IPS-15b (cell line): ENCODE data around the gene LRRC70.

ENCODE experiments used
- H3K27me3 ChIP-seq: one replicate; pipeline ENCODE4 v1.6.1; 2013; ENCODE audit warnings: low read length; ENCODE audit not compliant: control insufficient read depth, insufficient read depth
- H3K36me3 ChIP-seq: one replicate; pipeline ENCODE4 v1.6.1; 2013; ENCODE audit warnings: low read length; ENCODE audit not compliant: control insufficient read depth, insufficient read depth
- H3K4me1 ChIP-seq: one replicate; pipeline ENCODE4 v1.6.1; 2013; ENCODE audit warnings: mild to moderate bottlenecking, low read length; ENCODE audit not compliant: control insufficient read depth, insufficient read depth
- H3K4me3 ChIP-seq: one replicate; pipeline ENCODE4 v1.5.1; 2013; ENCODE audit warnings: low read depth, low read length
- H3K9ac ChIP-seq: one replicate; pipeline ENCODE4 v1.6.1; 2013; ENCODE audit warnings: low read depth, mild to moderate bottlenecking, low read length
- H3K9me3 ChIP-seq: one replicate; pipeline ENCODE4 v1.6.1; 2013; ENCODE audit warnings: mild to moderate bottlenecking, low read length; ENCODE audit not compliant: control insufficient read depth, insufficient read depth

Gene LRRC70

DNA sequence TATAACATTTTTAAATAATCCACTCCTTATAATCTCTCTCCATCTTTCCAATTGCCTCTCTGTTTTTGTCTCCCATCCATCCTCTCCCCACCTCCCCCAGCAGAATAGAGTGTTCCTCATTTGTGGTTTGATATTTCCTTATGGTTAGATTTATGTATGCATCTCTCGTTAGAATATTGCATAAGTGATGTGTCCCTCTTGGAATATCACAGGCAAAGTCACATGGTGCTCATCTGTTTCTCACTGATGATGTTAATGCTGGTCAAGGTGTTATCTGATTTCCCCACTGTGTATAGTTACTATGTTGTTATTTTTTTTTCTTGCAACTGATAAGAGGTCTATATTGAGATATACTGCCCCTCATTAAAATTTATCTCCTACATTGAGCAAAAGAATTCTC, 3.1 kb upstream of the LRRC70 start:
- Histone ChIP-seq H3K4me3 (no peak overlapping the region), H3K4me1 (no peaks in the 10 kb centered on the region), H3K9ac (no peak overlapping the region), H3K36me3 (no peaks in the 10 kb centered on the region), H3K9me3 (no peaks in the 10 kb centered on the region), H3K27me3 (no peaks in the 10 kb centered on the region)

- H3K36me3 ChIP-seq, result no peaks in the 10 kb centered on the region
- no peaks in the 10 kb centered on the region for H3K4me1 ChIP-seq
- no peaks in the 10 kb centered on the region for H3K27me3 ChIP-seq
- H3K9me3 ChIP-seq, result no peaks in the 10 kb centered on the region
- H3K4me3 ChIP-seq, result no peak overlapping the region
- H3K9ac ChIP-seq, result no peak overlapping the region
These were observed 1.9 kb upstream of the LRRC70 start for GRCh38 chr5:62576570-62577170.

GRCh38 chr5:62577488-62577887, 1.1 kb upstream of the LRRC70 start:
- no peaks in the 10 kb centered on the region for H3K27me3 ChIP-seq
- H3K4me3 ChIP-seq, result no peak overlapping the region
- H3K4me1 ChIP-seq, result no peaks in the 10 kb centered on the region
- H3K36me3 ChIP-seq, result no peaks in the 10 kb centered on the region
- no peaks in the 10 kb centered on the region for H3K9me3 ChIP-seq
- no peak overlapping the region for H3K9ac ChIP-seq

- no peak overlapping the region for H3K4me3 ChIP-seq
- H3K36me3 ChIP-seq, result no peaks in the 10 kb centered on the region
- no peaks in the 10 kb centered on the region for H3K9me3 ChIP-seq
- H3K27me3 ChIP-seq, result no peaks in the 10 kb centered on the region
- no peak overlapping the region for H3K9ac ChIP-seq
- no peaks in the 10 kb centered on the region for H3K4me1 ChIP-seq
These were observed 1.1 kb downstream of the LRRC70 start for GRCh38 chr5:62579761-62580160.

- H3K4me1 ChIP-seq, result no peaks in the 10 kb centered on the region
- H3K27me3 ChIP-seq, result no peaks in the 10 kb centered on the region
- no peaks in the 10 kb centered on the region for H3K36me3 ChIP-seq
- H3K9me3 ChIP-seq, result no peaks in the 10 kb centered on the region
- H3K9ac ChIP-seq, result no peak overlapping the region
- H3K4me3 ChIP-seq, result no peak overlapping the region
These were observed 3.4 kb downstream of the LRRC70 start for GRCh38 chr5:62581836-62582597.

GRCh38 chr5:62584391-62584790, 5.8 kb downstream of the LRRC70 start:
- Histone ChIP-seq H3K4me1 (no peaks in the 10 kb centered on the region), H3K4me3 (no peak overlapping the region), H3K36me3 (no peaks in the 10 kb centered on the region), H3K9me3 (no peaks in the 10 kb centered on the region), H3K27me3 (no peaks in the 10 kb centered on the region), H3K9ac (no peak overlapping the region)

DNA sequence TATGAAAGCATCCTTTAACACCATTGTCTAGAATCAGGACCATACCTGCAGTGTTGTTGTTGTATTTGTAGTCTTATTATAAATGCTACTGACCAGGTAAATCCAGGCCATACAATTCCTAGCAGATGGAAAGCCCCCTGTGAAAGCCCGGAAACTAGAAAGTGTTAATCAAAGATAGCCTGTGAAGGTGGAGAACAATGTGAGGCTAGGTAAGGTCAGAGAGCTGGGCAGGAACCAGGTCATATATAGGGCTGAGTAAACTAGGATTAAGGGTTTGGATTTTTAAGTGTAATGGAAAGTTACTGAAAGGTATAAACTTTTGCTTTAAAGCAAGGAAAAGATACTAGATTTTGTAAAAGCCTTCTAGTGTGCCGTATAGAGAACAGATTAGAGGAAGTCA, 6.7 kb downstream of the LRRC70 start:
- no peaks in the 10 kb centered on the region for H3K36me3 ChIP-seq
- H3K9ac ChIP-seq, result no peak overlapping the region
- H3K4me1 ChIP-seq, result no peaks in the 10 kb centered on the region
- no peaks in the 10 kb centered on the region for H3K27me3 ChIP-seq
- no peak overlapping the region for H3K4me3 ChIP-seq
- H3K9me3 ChIP-seq, result no peaks in the 10 kb centered on the region

DNA sequence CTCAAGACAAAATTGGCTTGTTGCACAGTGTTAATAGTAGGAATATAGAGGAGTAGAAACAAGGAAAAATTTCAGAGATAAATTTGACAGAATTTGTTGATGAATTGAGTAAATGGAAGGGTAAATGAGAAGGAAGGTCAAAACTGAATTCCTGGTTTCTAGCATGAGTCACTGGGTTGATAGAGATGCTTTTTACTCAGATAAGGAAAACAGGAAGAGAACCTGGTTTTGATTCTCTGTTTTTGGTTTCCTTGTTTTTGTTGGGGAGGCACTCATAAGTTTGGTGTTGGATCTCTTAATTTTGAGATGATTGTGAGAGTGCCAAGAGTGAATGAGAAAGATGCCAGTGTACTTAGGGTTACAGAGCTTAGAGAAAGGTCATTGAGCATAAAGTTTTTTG, 7.1 kb downstream of the LRRC70 start:
- H3K36me3 ChIP-seq, result no peaks in the 10 kb centered on the region
- H3K4me1 ChIP-seq, result no peaks in the 10 kb centered on the region
- no peaks in the 10 kb centered on the region for H3K9me3 ChIP-seq
- H3K9ac ChIP-seq, result no peak overlapping the region
- no peak overlapping the region for H3K4me3 ChIP-seq
- H3K27me3 ChIP-seq, result no peaks in the 10 kb centered on the region

DNA sequence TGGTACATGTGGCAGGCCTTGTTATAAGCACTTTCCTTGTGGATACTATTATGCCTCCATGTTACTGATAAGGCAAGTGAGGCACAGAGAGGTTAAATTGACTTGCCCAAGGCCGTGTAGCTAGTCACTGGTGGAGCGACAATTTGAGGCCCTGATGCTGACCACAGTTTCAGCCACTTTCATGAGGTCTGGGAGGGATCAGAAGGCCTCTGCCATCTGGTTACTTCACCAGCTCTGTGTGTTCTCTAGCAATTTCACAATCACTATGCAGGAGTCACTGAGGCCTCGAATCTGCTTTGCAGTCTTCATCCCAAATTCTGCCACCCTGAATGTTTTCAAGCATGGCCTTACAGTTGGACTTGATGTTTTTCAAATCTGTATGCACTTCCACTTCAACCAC, 9.1 kb downstream of the LRRC70 start:
- Histone ChIP-seq H3K36me3 (peaks cover 5% of the 10 kb centered on the region), H3K4me1 (no peaks in the 10 kb centered on the region), H3K9ac (no peak overlapping the region), H3K4me3 (no peak overlapping the region), H3K27me3 (no peaks in the 10 kb centered on the region), H3K9me3 (no peaks in the 10 kb centered on the region)

DNA sequence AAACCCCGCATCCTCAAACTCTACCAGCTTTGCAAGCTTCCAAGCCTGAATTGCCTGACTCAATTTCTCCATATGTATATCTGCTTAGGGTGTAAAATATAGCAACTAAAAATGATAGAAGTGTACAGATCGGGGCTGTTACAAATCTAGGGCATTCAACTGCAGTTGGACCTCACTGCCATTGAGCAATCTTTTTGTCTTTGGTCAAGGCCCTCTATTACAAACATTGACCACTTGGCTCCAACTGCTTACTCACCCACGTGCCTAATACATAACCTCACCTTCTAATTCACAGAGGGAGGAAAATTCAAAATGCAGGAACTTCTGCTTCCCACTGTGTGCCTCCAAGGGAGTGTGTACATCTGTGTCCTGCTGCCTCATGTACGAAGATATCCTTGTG, 10.0 kb downstream of the LRRC70 start:
- H3K9ac ChIP-seq, result no peak overlapping the region
- peaks cover 5% of the 10 kb centered on the region for H3K36me3 ChIP-seq
- no peaks in the 10 kb centered on the region for H3K27me3 ChIP-seq
- no peaks in the 10 kb centered on the region for H3K9me3 ChIP-seq
- H3K4me1 ChIP-seq, result no peaks in the 10 kb centered on the region
- no peak overlapping the region for H3K4me3 ChIP-seq

DNA sequence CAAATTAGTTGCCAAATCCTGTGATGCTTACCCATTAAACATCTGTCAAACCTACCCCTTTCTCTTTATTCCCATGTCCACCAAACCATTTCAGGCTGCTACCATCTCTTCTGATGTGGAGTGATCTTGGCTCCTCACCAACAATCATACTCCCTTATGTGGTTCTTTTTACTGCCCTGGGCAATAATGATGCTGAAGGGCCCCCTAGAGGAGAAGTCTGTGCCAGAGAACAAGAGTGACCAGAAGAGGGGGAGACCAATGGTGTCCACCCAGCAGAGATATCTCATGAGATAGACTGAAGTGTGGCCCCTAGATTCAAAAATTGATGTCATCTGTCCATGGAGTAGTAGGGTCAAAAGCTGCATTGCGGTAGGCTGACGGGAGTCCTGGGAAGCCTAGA, 10.9 kb downstream of the LRRC70 start:
- no peaks in the 10 kb centered on the region for H3K9me3 ChIP-seq
- H3K4me1 ChIP-seq, result peaks cover 5% of the 10 kb centered on the region

DNA sequence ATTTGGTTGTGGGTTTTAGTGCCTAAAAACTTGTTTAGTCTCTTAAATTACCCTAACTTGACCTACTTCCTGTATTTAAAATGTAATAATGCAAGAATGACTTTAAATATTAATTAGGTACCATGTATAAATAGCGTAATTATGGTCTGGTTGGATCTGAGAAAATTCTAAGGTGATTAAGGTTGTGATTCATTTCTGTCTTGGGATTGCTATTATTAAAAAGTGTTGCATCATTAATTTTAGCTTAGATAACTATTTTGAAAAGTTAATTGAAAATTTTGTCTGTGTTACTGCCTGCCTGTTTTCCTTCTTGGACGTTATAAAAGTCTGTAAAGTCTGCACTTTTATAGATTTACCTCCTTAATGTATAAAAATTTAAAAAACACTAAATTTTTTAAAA, 11.8 kb downstream of the LRRC70 start:
- no peak overlapping the region for H3K9ac ChIP-seq
- H3K27me3 ChIP-seq, result no peaks in the 10 kb centered on the region
- no peak overlapping the region for H3K4me3 ChIP-seq
- peaks cover 5% of the 10 kb centered on the region for H3K36me3 ChIP-seq
- H3K9me3 ChIP-seq, result no peaks in the 10 kb centered on the region
- peaks cover 10% of the 10 kb centered on the region for H3K4me1 ChIP-seq

More for the DNA sequence above, 10.9 kb downstream of the LRRC70 start:
- no peak overlapping the region for H3K4me3 ChIP-seq
- H3K36me3 ChIP-seq, result peaks cover 5% of the 10 kb centered on the region
- no peaks in the 10 kb centered on the region for H3K27me3 ChIP-seq
- no peak overlapping the region for H3K9ac ChIP-seq
